ENCODE data around the gene C9orf50. TPM values are rescaled to one million over a fixed set of nuclear protein-coding genes. Genes with fewer than 3 reads are reported as not detected.
A peak's percentile ranks its signal among the peaks of the same experiment; 100 is the strongest.

C9orf50 gene
- total RNA-seq, 2 experiments from 2014 or later: not detected

- no peaks in the 10 kb centered on the region for H3K27me3 Mint-ChIP-seq
- peaks cover 69% of the 10 kb centered on the region for H3K4me1 Mint-ChIP-seq (ENCODE audit: low read depth)
- H3K9me3 Mint-ChIP-seq: no peaks in the 10 kb centered on the region
- POLR2A ChIA-PET: interaction anchor here (0.6 to 1.9 kb wide), 6 partner anchors 14 to 472 kb away, joined by 3 to 5 read pairs (median 3); partner anchors contain the start of gene PTPA
- CTCF ChIA-PET: interaction anchor here (1.2 to 2.8 kb wide), 6 partner anchors 13 to 444 kb away, joined by 3 to 11 read pairs (median 4); no protein-coding TSS in a partner anchor
- H3K4me3 Mint-ChIP-seq: no peak overlapping the region
- DNase-seq (no peak), ATAC-seq (no peak)
- peak overlapping the region; percentile 83 for H3K27ac Mint-ChIP-seq
- H3K36me3 Mint-ChIP-seq (ENCODE audit: low read depth): no peaks in the 10 kb centered on the region
- TF ChIP-seq, protein P1, sequence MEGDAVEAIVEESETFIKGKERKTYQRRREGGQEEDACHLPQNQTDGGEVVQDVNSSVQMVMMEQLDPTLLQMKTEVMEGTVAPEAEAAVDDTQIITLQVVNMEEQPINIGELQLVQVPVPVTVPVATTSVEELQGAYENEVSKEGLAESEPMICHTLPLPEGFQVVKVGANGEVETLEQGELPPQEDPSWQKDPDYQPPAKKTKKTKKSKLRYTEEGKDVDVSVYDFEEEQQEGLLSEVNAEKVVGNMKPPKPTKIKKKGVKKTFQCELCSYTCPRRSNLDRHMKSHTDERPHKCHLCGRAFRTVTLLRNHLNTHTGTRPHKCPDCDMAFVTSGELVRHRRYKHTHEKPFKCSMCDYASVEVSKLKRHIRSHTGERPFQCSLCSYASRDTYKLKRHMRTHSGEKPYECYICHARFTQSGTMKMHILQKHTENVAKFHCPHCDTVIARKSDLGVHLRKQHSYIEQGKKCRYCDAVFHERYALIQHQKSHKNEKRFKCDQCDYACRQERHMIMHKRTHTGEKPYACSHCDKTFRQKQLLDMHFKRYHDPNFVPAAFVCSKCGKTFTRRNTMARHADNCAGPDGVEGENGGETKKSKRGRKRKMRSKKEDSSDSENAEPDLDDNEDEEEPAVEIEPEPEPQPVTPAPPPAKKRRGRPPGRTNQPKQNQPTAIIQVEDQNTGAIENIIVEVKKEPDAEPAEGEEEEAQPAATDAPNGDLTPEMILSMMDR (IDR thresholded peaks at IDR 0.05): no peak
- intact Hi-C loops (cut with micrococcal nuclease): no loop called here
These were observed 37.4 kb downstream of the C9orf50 start for GRCh38 chr9:129583308-129584038.

DNA sequence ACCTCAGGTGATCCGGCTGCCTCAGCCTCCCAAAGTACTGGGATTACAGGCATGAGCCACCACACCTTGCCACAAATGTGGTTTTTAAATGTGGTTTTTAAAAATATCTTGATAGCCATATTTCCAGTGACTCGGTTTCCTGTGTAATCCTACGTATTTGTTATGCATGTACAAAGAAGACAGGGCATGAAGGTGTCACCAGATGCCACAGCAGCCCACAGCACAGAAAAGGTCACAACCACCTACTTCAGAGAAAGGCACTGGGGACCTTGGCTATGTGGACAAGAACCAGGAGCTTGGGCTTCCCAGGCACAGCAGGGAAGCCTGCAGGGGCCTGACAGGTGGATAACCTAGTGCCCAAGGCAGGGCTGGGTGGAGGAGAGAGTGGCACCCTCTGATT, 38.0 kb downstream of the C9orf50 start:
- POLR2A ChIA-PET: interaction anchor here (0.7 to 1.9 kb wide), 4 partner anchors 10 to 812 kb away, joined by 3 to 5 read pairs (median 3); no protein-coding TSS in a partner anchor
- TF ChIP-seq, protein P1 (IDR thresholded peaks at IDR 0.05): no peak
- Mint-ChIP-seq H3K4me1 (ENCODE audit: low read depth) (peaks cover 69% of the 10 kb centered on the region), H3K4me3 (no peak overlapping the region), H3K27me3 (no peaks in the 10 kb centered on the region), H3K36me3 (ENCODE audit: low read depth) (no peaks in the 10 kb centered on the region), H3K9me3 (no peaks in the 10 kb centered on the region), H3K27ac (peak overlapping the region; percentile 83)
- peak; percentile 55 for ATAC-seq
- CTCF ChIA-PET: interaction anchor here (2.1 kb wide), 2 partner anchors 15 to 440 kb away, joined by 6 to 11 read pairs; no protein-coding TSS in a partner anchor
- intact Hi-C loops (cut with micrococcal nuclease): no loop called here
- DNase-seq: peak; percentile 78

- Mint-ChIP-seq H3K27ac (no peak overlapping the region), H3K36me3 (ENCODE audit: low read depth) (no peaks in the 10 kb centered on the region), H3K9me3 (no peaks in the 10 kb centered on the region), H3K4me1 (ENCODE audit: low read depth) (peaks cover 61% of the 10 kb centered on the region), H3K4me3 (no peak overlapping the region), H3K27me3 (no peaks in the 10 kb centered on the region)
- ChIA-PET CTCF (interaction anchor here (1.3 to 1.6 kb wide), 3 partner anchors 12 to 439 kb away, joined by 3 to 4 read pairs (median 4); partner anchors contain the start of gene IER5L), POLR2A (interaction anchor here (0.9 to 1.2 kb wide), 2 partner anchors 9 to 810 kb away, joined by 3 read pairs; no protein-coding TSS in a partner anchor)
- TF ChIP-seq, protein P1 (IDR thresholded peaks at IDR 0.05): no peak
- intact Hi-C loops (cut with micrococcal nuclease): no loop called here
- ATAC-seq: no peak
- DNase-seq: no peak
These were observed 39.3 kb downstream of the C9orf50 start for GRCh38 chr9:129581505-129582189.

GRCh38 chr9:129580211-129580915, 40.5 kb downstream of the C9orf50 start:
- CTCF ChIA-PET: interaction anchor here (1.3 to 1.6 kb wide), 3 partner anchors 11 to 437 kb away, joined by 3 to 4 read pairs (median 4); partner anchors contain the start of gene IER5L
- POLR2A ChIA-PET: interaction anchor here (0.7 to 1.0 kb wide), 3 partner anchors 12 to 403 kb away, joined by 3 read pairs; no protein-coding TSS in a partner anchor
- peaks cover 53% of the 10 kb centered on the region for H3K4me1 Mint-ChIP-seq (ENCODE audit: low read depth)
- H3K27me3 Mint-ChIP-seq: no peaks in the 10 kb centered on the region
- intact Hi-C loops (cut with micrococcal nuclease): no loop called here
- peak overlapping the region; percentile 34 for H3K27ac Mint-ChIP-seq
- peak; percentile 88 for DNase-seq
- H3K9me3 Mint-ChIP-seq: no peaks in the 10 kb centered on the region
- H3K4me3 Mint-ChIP-seq: no peak overlapping the region
- no peaks in the 10 kb centered on the region for H3K36me3 Mint-ChIP-seq (ENCODE audit: low read depth)
- peak; percentile 62 for ATAC-seq
- TF ChIP-seq, protein P1 (IDR thresholded peaks at IDR 0.05): no peak
